SIG-M5 (cell line): ENCODE results near the gene SYNGR4.

Experiments used
- DNase-seq: peaks from one replicate; lab custom pipeline; 2025; lab: John Stamatoyannopoulos, UW

Gene SYNGR4

GRCh38 chr19:48396824-48397176, 32.6 kb downstream of the SYNGR4 start:
- DNase-seq, result no peak

- no peak for DNase-seq
Observed at GRCh38 chr19:48397263-48398101, 33.3 kb downstream of the SYNGR4 start.

GRCh38 chr19:48398102-48398374, 33.9 kb downstream of the SYNGR4 start:
- DNase-seq, result no peak

GRCh38 chr19:48398375-48399235, 34.4 kb downstream of the SYNGR4 start:
- DNase-seq, result no peak

- DNase-seq, result no peak
Observed at GRCh38 chr19:48400018-48400742, 36.0 kb downstream of the SYNGR4 start.

GRCh38 chr19:48401287-48401686, 37.1 kb downstream of the SYNGR4 start:
- DNase-seq, result no peak

- DNase-seq, result no peak
Observed at GRCh38 chr19:48403606-48404005, 39.4 kb downstream of the SYNGR4 start.

- no peak for DNase-seq
Observed at GRCh38 chr19:48405010-48405659, 41.0 kb downstream of the SYNGR4 start.

GRCh38 chr19:48405850-48406249, 41.7 kb downstream of the SYNGR4 start:
- DNase-seq, result no peak

- no peak for DNase-seq
Observed at GRCh38 chr19:48413879-48414587, 49.9 kb downstream of the SYNGR4 start.

GRCh38 chr19:48415395-48415794, 51.2 kb downstream of the SYNGR4 start:
- DNase-seq, result no peak

- no peak for DNase-seq
Observed at GRCh38 chr19:48415806-48416221, 51.6 kb downstream of the SYNGR4 start.

GRCh38 chr19:48417421-48417820, 53.3 kb downstream of the SYNGR4 start:
- DNase-seq, result no peak

GRCh38 chr19:48418317-48419064, 54.3 kb downstream of the SYNGR4 start:
- DNase-seq, result no peak

- no peak for DNase-seq
Observed at GRCh38 chr19:48419158-48419920, 55.2 kb downstream of the SYNGR4 start.

- DNase-seq, result no peak
Observed at GRCh38 chr19:48421548-48421947, 57.4 kb downstream of the SYNGR4 start.

GRCh38 chr19:48424694-48425219, 60.6 kb downstream of the SYNGR4 start:
- no peak for DNase-seq
